ENCODE data around the gene KRTAP2-1. TPM values are rescaled to one million over a fixed set of nuclear protein-coding genes. Genes with fewer than 3 reads are reported as not detected.
"Not testable (repeated sequence)": the region's sequence is repeated elsewhere in the genome, so short reads cannot be mapped to it uniquely, and the experiment has no call there.

KRTAP2-1 gene
- not detected in 2 replicates for total RNA-seq

DNA sequence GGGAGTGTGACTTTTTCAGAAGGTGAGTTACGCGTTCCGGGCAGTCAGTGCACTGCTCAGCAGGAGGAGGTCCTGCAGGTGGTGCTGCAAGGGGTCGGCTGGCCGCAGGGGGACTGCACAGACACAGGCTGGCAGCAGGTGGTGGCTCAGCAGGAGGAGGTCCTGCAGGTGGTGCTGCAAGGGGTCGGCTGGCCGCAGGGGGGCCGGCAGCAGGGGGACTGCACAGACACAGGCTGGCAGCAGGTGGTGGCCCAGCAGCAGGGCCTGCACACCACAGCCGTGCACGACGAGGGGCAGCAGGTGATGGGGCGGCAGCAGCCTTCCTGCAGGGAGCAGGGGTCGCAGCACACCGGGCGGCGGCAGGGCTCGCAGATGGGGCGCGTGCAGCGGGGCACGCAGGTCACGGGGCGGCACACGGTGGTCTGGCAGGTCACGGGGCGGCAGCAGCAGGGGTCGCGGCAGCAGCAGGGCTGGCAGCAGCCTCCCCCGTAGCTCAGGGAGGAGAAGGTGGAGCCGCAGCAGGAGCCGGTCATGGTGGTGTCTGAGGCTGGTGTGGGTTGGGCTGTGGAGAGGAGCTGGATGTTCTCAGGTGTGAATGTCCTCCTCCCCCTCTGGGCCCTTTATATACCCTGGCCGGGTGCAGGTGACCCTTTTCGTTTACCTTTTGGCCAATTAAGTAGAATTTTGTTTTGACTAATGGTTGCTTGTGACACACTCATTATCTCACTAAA is at the start of gene KRTAP2-1:
KRTAP2-1 (minus strand) TSS at position 582 of the 731 bp plus-strand sequence; CDS start at position 533, 49 bp downstream.
- H3K27me3 Mint-ChIP-seq = peaks cover 19% of the 10 kb centered on the region
- intact Hi-C loops (cut with micrococcal nuclease); H3K4me3 Mint-ChIP-seq; H3K27ac Mint-ChIP-seq; H3K9me3 Mint-ChIP-seq; H3K4me1 Mint-ChIP-seq; DNase-seq; H3K36me3 Mint-ChIP-seq (ENCODE audit: low read depth): not testable (repeated sequence)

- Mint-ChIP-seq H3K27me3 (peaks cover 10% of the 10 kb centered on the region), H3K4me3 (no peak overlapping the region)
- intact Hi-C loops (cut with micrococcal nuclease) = no loop called here
These were observed 48.9 kb upstream of the KRTAP2-1 start for GRCh38 chr17:41096055-41096454.

DNA sequence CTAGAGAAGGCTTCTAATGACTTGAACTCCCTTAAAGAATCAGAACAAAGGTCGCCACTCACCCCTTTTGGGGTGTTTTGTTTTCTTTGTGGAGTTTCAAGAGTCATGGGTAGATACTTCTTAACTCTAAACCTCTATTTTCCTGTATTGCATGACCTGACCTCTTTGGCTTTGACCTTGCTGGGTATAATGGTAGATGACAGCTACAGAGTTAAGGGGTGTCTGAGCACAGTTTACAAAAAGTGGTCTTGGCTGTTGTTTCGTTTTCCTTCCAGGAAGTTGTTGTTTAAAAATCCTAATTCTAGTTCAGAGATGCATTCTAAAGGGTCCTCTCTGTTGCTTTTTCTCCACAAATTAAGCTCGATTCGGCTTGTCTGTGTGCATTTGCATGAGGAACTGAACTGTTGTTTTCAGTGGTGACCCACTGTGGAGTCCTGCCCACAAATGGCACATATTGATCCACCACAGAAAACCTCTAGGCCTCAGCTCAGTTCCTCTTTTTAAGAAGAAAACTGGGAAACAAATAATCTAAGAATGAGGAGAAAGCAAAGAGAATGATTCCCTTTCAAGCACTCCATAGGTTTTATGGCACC is 41.7 kb upstream of the KRTAP2-1 start:
- intact Hi-C loops (cut with micrococcal nuclease); H3K4me3 Mint-ChIP-seq; H3K4me1 Mint-ChIP-seq; H3K27me3 Mint-ChIP-seq; H3K36me3 Mint-ChIP-seq (ENCODE audit: low read depth); H3K9me3 Mint-ChIP-seq; DNase-seq; H3K27ac Mint-ChIP-seq: not testable (repeated sequence)

More at GRCh38 chr17:41096055-41096454, 48.9 kb upstream of the KRTAP2-1 start:
- H3K4me1 Mint-ChIP-seq = no peaks in the 10 kb centered on the region
- no peaks in the 10 kb centered on the region for H3K9me3 Mint-ChIP-seq
- no peaks in the 10 kb centered on the region for H3K36me3 Mint-ChIP-seq (ENCODE audit: low read depth)
- H3K27ac Mint-ChIP-seq = no peak overlapping the region
- DNase-seq = no peak

- H3K27ac Mint-ChIP-seq; H3K9me3 Mint-ChIP-seq; H3K36me3 Mint-ChIP-seq (ENCODE audit: low read depth); DNase-seq; H3K4me3 Mint-ChIP-seq; intact Hi-C loops (cut with micrococcal nuclease); H3K4me1 Mint-ChIP-seq: not testable (repeated sequence)
- H3K27me3 Mint-ChIP-seq = peaks cover 16% of the 10 kb centered on the region
These were observed 37.2 kb upstream of the KRTAP2-1 start, which contains the start of gene KRTAP4-7 for GRCh38 chr17:41084100-41084856. KRTAP4-7 (plus strand) TSS chr17:41084150; CDS start chr17:41084207, 57 bp downstream.

DNA sequence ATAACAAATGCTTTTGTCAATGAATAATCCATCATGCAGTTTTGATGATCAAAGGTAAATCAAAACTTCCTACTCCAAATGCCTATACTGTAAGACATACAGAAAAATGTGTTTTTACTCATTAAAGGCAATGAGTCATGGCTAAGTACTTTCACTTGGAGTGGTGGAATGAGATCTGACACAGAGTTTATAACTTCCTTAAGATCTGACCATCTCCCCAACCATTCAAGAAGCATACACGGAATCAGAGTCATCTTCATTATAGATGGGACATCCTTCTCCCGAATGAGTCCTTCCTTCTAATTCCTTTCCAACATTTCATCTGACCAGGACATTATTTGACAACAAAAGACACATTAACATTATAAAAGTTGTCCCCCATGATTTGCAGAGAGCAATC is 36.3 kb upstream of the KRTAP2-1 start:
- not testable (repeated sequence) for H3K4me1 Mint-ChIP-seq

GRCh38 chr17:41082626-41083025 is 35.5 kb upstream of the KRTAP2-1 start:
- H3K4me1 Mint-ChIP-seq = no peaks in the 10 kb centered on the region
- intact Hi-C loops (cut with micrococcal nuclease) = no loop called here
- no peak overlapping the region for H3K4me3 Mint-ChIP-seq
- no peaks in the 10 kb centered on the region for H3K9me3 Mint-ChIP-seq
- no peak for DNase-seq
- H3K36me3 Mint-ChIP-seq (ENCODE audit: low read depth) = no peaks in the 10 kb centered on the region
- no peak overlapping the region for H3K27ac Mint-ChIP-seq
- H3K27me3 Mint-ChIP-seq = peaks cover 20% of the 10 kb centered on the region

More for the DNA sequence above, 36.3 kb upstream of the KRTAP2-1 start:
- H3K4me3 Mint-ChIP-seq; intact Hi-C loops (cut with micrococcal nuclease); DNase-seq; H3K27ac Mint-ChIP-seq; H3K36me3 Mint-ChIP-seq (ENCODE audit: low read depth); H3K9me3 Mint-ChIP-seq: not testable (repeated sequence)
- H3K27me3 Mint-ChIP-seq = peaks cover 17% of the 10 kb centered on the region

DNA sequence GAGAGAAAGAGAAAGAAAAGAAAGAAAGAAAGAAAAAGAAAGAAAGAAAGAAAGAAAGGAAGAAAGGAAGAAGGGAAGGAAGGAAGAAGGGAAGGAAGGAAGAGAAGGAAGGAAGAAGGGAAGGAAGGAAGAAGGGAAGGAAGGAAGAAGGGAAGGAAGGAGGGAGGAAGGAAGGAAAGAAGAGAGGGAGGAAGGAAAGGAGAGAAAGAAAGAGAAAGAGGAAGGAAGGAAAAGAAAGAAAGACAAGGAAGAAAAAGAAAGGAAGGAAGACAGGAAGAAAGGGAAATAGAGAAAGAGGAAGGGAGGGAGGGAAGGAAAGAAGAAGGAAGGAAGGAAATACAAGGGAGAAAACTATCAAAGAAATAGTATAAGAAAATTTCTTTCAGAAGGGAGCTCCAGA is 29.7 kb upstream of the KRTAP2-1 start:
- H3K4me1 Mint-ChIP-seq = no peaks in the 10 kb centered on the region
- H3K27ac Mint-ChIP-seq = no peak overlapping the region

DNA sequence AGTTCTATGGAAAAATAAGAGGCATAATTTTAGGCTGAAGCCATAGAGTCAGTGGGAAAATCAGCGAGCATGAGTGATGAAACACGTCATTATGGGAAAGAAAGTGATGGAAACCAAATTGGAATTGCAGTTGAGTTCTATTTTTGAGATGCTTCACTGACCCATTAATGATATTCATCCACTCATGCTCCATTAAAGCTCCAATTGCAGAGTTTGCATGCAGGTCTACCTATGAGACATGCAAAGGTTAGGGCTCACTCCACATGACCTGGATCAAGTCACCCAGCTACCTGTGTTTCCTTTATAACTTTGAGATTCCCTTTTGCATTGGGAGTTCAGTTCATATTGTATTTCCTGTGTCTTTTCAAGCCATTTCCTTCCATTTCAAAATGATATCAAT is 26.6 kb upstream of the KRTAP2-1 start:
- no peaks in the 10 kb centered on the region for H3K36me3 Mint-ChIP-seq (ENCODE audit: low read depth)
- H3K27me3 Mint-ChIP-seq = peaks cover 22% of the 10 kb centered on the region
- no peak for DNase-seq
- no peaks in the 10 kb centered on the region for H3K9me3 Mint-ChIP-seq
- no peaks in the 10 kb centered on the region for H3K4me1 Mint-ChIP-seq
- H3K27ac Mint-ChIP-seq = no peak overlapping the region
- no peak overlapping the region for H3K4me3 Mint-ChIP-seq
- intact Hi-C loops (cut with micrococcal nuclease) = no loop called here

More for the DNA sequence above, 29.7 kb upstream of the KRTAP2-1 start:
- Mint-ChIP-seq H3K4me3 (no peak overlapping the region), H3K36me3 (ENCODE audit: low read depth) (no peaks in the 10 kb centered on the region), H3K27me3 (peaks cover 26% of the 10 kb centered on the region), H3K9me3 (no peaks in the 10 kb centered on the region)
- intact Hi-C loops (cut with micrococcal nuclease) = no loop called here
- DNase-seq = no peak

DNA sequence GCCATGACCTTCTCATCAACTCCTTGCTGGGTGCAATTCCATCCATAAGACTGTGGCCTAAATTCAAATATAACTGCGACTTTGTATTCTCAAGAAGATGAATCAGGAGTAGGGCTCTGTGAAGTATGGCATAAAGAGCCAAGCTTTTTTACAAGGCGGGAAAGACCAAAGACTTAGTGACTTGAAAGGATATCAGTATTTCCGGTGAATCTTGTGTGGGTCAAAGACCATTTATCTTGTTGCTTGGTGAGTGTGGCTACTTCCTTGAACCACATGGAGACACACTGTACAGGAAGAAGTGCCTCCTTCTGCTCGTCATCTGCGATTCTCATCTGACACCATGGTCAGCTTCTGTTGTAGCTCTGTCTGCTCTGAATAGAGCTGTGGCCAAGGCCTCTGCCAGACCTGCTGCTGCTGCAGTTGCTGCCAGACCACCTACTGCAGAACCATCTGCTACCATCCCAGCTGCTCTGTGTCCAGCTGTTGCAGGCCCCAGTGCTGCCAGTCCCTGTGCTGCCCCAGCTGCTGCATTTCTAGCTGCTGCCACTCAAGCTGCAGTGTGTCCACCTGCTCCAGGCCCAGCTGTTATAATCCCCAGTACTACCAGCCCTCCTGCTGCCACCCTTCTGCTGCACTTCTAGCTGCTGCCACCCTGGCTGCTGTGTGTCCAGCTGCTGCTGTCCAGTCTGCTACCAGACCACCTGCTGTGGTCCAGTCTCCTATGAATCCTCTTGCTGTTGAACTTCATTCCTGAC is 24.7 kb upstream of the KRTAP2-1 start:
- Mint-ChIP-seq H3K4me1 (no peaks in the 10 kb centered on the region), H3K36me3 (ENCODE audit: low read depth) (no peaks in the 10 kb centered on the region), H3K27ac (no peak overlapping the region), H3K27me3 (peaks cover 16% of the 10 kb centered on the region), H3K4me3 (no peak overlapping the region), H3K9me3 (no peaks in the 10 kb centered on the region)
- intact Hi-C loops (cut with micrococcal nuclease) = no loop called here
- DNase-seq = no peak

- no peak for DNase-seq
- H3K27ac Mint-ChIP-seq = no peak overlapping the region
- H3K36me3 Mint-ChIP-seq (ENCODE audit: low read depth) = no peaks in the 10 kb centered on the region
- no peaks in the 10 kb centered on the region for H3K4me1 Mint-ChIP-seq
- H3K27me3 Mint-ChIP-seq = peaks cover 2% of the 10 kb centered on the region
- intact Hi-C loops (cut with micrococcal nuclease) = no loop called here
- no peak overlapping the region for H3K4me3 Mint-ChIP-seq
- H3K9me3 Mint-ChIP-seq = no peaks in the 10 kb centered on the region
These were observed 21.9 kb upstream of the KRTAP2-1 start for GRCh38 chr17:41069031-41069430.

DNA sequence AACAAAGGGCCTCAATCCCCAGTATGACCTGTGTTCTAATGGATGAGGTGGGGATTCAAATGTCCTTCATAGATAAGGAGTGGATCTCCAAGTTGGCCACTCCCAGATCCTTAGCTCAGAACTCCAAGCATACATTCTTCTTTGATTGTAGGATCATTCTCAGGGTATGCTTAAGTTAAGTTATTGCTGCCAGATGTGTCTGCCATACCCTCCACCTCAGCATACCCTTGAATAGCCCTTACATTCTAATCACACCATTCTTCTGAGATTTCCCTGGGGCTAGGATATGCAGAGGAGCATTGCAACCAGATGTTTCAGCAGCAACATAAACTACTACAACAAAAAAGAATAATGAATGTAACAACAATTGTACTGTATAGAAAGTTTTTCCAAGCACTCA is 20.2 kb upstream of the KRTAP2-1 start:
- H3K27ac Mint-ChIP-seq = no peak overlapping the region

DNA sequence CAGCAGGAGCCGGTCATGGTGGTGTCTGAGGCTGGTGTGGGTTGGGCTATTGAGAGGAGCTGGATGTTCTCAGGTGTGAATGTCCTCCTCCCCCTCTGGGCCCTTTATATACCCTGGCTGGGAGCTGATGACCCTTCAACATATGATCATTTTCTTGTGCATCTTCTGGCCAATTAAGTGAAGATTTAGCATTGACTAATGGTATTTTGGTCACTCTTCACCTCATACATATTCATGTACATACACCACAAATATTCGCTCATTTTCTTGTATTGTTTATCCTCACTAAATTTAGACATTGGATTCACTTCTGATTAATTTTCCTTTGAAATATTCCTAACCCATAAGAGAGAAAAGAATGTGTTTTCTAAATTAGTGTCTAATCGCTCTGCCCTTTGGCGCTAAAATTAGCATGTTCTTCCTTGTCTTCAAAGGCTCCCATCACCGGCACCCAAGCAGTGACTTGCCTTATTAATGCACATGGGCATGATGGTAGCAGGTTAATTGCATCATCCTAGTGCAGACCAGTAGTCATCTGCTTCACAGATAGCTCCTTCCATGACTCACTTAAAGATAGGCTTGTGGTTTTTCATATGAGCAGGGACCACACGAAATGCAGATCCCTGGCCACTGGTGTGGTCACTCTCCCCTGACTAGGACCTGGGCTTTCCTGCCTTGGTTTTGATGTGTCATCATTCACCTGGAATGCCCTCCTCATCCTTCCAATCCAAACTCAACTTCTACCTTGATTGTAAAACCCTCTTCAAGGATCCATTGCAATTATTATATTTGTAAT is 18.9 kb upstream of the KRTAP2-1 start, which contains the start of gene KRTAP2-4:
KRTAP2-4 (minus strand) TSS at position 51 of the 796 bp plus-strand sequence; CDS start at position 17, 34 bp downstream.
- Mint-ChIP-seq H3K27me3 (peaks cover 7% of the 10 kb centered on the region), H3K27ac (no peak within 1 kb of the TSS)

More for the DNA sequence above, 20.2 kb upstream of the KRTAP2-1 start:
- no peak overlapping the region for H3K4me3 Mint-ChIP-seq
- no peaks in the 10 kb centered on the region for H3K36me3 Mint-ChIP-seq (ENCODE audit: low read depth)
- intact Hi-C loops (cut with micrococcal nuclease) = no loop called here
- peaks cover 4% of the 10 kb centered on the region for H3K27me3 Mint-ChIP-seq
- DNase-seq = no peak
- H3K4me1 Mint-ChIP-seq = no peaks in the 10 kb centered on the region
- no peaks in the 10 kb centered on the region for H3K9me3 Mint-ChIP-seq

More for the DNA sequence above, 18.9 kb upstream of the KRTAP2-1 start, which contains the start of gene KRTAP2-4:
- no peaks in the 10 kb centered on the region for H3K9me3 Mint-ChIP-seq
- no peaks in the 10 kb centered on the region for H3K36me3 Mint-ChIP-seq (ENCODE audit: low read depth)
- DNase-seq = no peak
- intact Hi-C loops (cut with micrococcal nuclease) = no loop called here
- no peaks in the 10 kb centered on the region for H3K4me1 Mint-ChIP-seq
- no peak within 1 kb of the TSS for H3K4me3 Mint-ChIP-seq
